DOHH2 (cell line): ENCODE measurements around the gene NRXN3.

Experiments
- H3F3A ChIP-seq: fragments of 200-600 bp; sonication (generic), shearing (Covaris generic); 2 replicates; pipeline ENCODE4 v1.6.0; 2016; ENCODE audit warnings: antibody characterized with exemption, mild to moderate bottlenecking; ENCODE audit not compliant: control insufficient read depth, insufficient read depth
- H3K27ac ChIP-seq: fragments of 200-600 bp; sonication (generic); 2 replicates; pipeline ENCODE4 v1.5.1; 2014; ENCODE audit warnings: low read depth, mild to moderate bottlenecking, low read length, moderate library complexity
- H3K27me3 ChIP-seq: fragments of 200-600 bp; sonication (generic); 2 replicates; pipeline ENCODE4 v1.6.1; 2014; ENCODE audit warnings: mild to moderate bottlenecking, low read length, mixed read lengths; ENCODE audit not compliant: control insufficient read depth
- H3K36me3 ChIP-seq: fragments of 200-600 bp; sonication (generic); 2 replicates; pipeline ENCODE4 v1.6.1; 2014; ENCODE audit warnings: mild to moderate bottlenecking, low read length, moderate library complexity, mixed read lengths; ENCODE audit not compliant: control insufficient read depth
- H3K4me1 ChIP-seq: fragments of 200-600 bp; sonication (generic); 2 replicates; pipeline ENCODE4 v1.6.1; 2014; ENCODE audit warnings: mild to moderate bottlenecking, low read length, mixed read lengths; ENCODE audit not compliant: control insufficient read depth
- H3K4me2 ChIP-seq: fragments of 200-600 bp; sonication (generic); 2 replicates; pipeline ENCODE4 v1.6.0; 2014; ENCODE audit warnings: mild to moderate bottlenecking, low read length, moderate library complexity
- H3K4me3 ChIP-seq: fragments of 200-600 bp; sonication (generic); 2 replicates; pipeline ENCODE4 v1.5.1; 2014; ENCODE audit warnings: mild to moderate bottlenecking, low read length, mixed read lengths
- H3K79me2 ChIP-seq: fragments of 200-600 bp; sonication (generic); 2 replicates; pipeline ENCODE4 v1.6.1; 2014; ENCODE audit warnings: mild to moderate bottlenecking, low read length, mixed read lengths; ENCODE audit not compliant: control insufficient read depth
- H3K9me2 ChIP-seq: fragments of 200-600 bp; sonication (generic); replicated peaks from 2 replicates; pipeline ENCODE4 v1.6.1; 2014; ENCODE audit warnings: mild to moderate bottlenecking, low read length, mixed read lengths; ENCODE audit not compliant: control insufficient read depth
- H3K9me3 ChIP-seq: fragments of 200-600 bp; sonication (generic); 2 replicates; pipeline ENCODE4 v1.6.1; 2014; ENCODE audit warnings: antibody characterized with exemption, low read length, mixed read lengths; ENCODE audit not compliant: control insufficient read depth, insufficient read depth
- H4K20me1 ChIP-seq: fragments of 200-600 bp; sonication (generic); 2 replicates; pipeline ENCODE4 v1.6.0; 2014; ENCODE audit warnings: low read depth, mild to moderate bottlenecking, antibody characterized with exemption, low read length, moderate library complexity; ENCODE audit not compliant: control insufficient read depth, insufficient read depth
- CTCF ChIP-seq: fragments of 200-600 bp; sonication (generic); IDR thresholded peaks from one replicate; pipeline ENCODE4 v1.5.1; 2014; ENCODE audit warnings: antibody characterized with exemption, mild to moderate bottlenecking, low read depth, low read length; ENCODE audit not compliant: poor library complexity, severe bottlenecking
- EZH2phosphoT487 ChIP-seq: fragments of 200-600 bp; sonication (generic); IDR thresholded peaks from 2 replicates; pipeline ENCODE4 v1.6.1; 2017; ENCODE audit warnings: borderline replicate concordance, mild to moderate bottlenecking, antibody characterized with exemption, low read length, moderate library complexity, mixed read lengths

Gene NRXN3

GRCh38 chr14:78762331-78762730 lies 592.2 kb downstream of the NRXN3 start:
- no peaks in the 10 kb centered on the region for H3K9me2 ChIP-seq
- H3K4me1 ChIP-seq, result no peaks in the 10 kb centered on the region
- no peaks in the 10 kb centered on the region for H4K20me1 ChIP-seq
- H3K27ac ChIP-seq, result no peak overlapping the region
- no peaks in the 10 kb centered on the region for H3F3A ChIP-seq
- no peak overlapping the region for H3K4me2 ChIP-seq
- H3K9me3 ChIP-seq, result no peaks in the 10 kb centered on the region
- no peaks in the 10 kb centered on the region for H3K27me3 ChIP-seq
- TF ChIP-seq CTCF (no peak), EZH2phosphoT487 (no peak)
- H3K79me2 ChIP-seq, result no peaks in the 10 kb centered on the region
- no peak overlapping the region for H3K4me3 ChIP-seq
- no peaks in the 10 kb centered on the region for H3K36me3 ChIP-seq

GRCh38 chr14:78763746-78764145 lies 593.6 kb downstream of the NRXN3 start:
- H3K27ac ChIP-seq, result no peak overlapping the region
- H3K4me2 ChIP-seq, result no peak overlapping the region
- H3K79me2 ChIP-seq, result no peaks in the 10 kb centered on the region
- H3K9me3 ChIP-seq, result no peaks in the 10 kb centered on the region
- H3K27me3 ChIP-seq, result no peaks in the 10 kb centered on the region
- H3K4me3 ChIP-seq, result no peak overlapping the region
- H3K36me3 ChIP-seq, result no peaks in the 10 kb centered on the region
- H3K4me1 ChIP-seq, result no peaks in the 10 kb centered on the region
- H4K20me1 ChIP-seq, result no peaks in the 10 kb centered on the region
- no peaks in the 10 kb centered on the region for H3F3A ChIP-seq
- TF ChIP-seq CTCF (no peak), EZH2phosphoT487 (no peak)
- no peaks in the 10 kb centered on the region for H3K9me2 ChIP-seq

GRCh38 chr14:78764240-78764639 lies 594.1 kb downstream of the NRXN3 start:
- H3K4me2 ChIP-seq, result no peak overlapping the region
- H3K36me3 ChIP-seq, result no peaks in the 10 kb centered on the region
- H3K9me2 ChIP-seq, result no peaks in the 10 kb centered on the region
- no peak for TF ChIP-seq EZH2phosphoT487
- TF ChIP-seq CTCF, result no peak
- H3K4me3 ChIP-seq, result no peak overlapping the region
- no peaks in the 10 kb centered on the region for H3K79me2 ChIP-seq
- no peaks in the 10 kb centered on the region for H4K20me1 ChIP-seq
- H3K9me3 ChIP-seq, result no peaks in the 10 kb centered on the region
- no peaks in the 10 kb centered on the region for H3F3A ChIP-seq
- no peaks in the 10 kb centered on the region for H3K4me1 ChIP-seq
- H3K27ac ChIP-seq, result no peak overlapping the region
- no peaks in the 10 kb centered on the region for H3K27me3 ChIP-seq

GRCh38 chr14:78764645-78765044 lies 594.5 kb downstream of the NRXN3 start:
- Histone ChIP-seq H3F3A (no peaks in the 10 kb centered on the region), H4K20me1 (no peaks in the 10 kb centered on the region), H3K27me3 (no peaks in the 10 kb centered on the region), H3K9me2 (no peaks in the 10 kb centered on the region), H3K9me3 (no peaks in the 10 kb centered on the region), H3K4me2 (no peak overlapping the region), H3K79me2 (no peaks in the 10 kb centered on the region), H3K4me1 (no peaks in the 10 kb centered on the region), H3K36me3 (no peaks in the 10 kb centered on the region), H3K27ac (no peak overlapping the region), H3K4me3 (no peak overlapping the region)
- no peak for TF ChIP-seq EZH2phosphoT487
- no peak for TF ChIP-seq CTCF
